Spleen (tissue), 11 donors: ENCODE measurements around the gene DUSP8. TPM values are rescaled to one million over a fixed set of nuclear protein-coding genes. Genes with fewer than 3 reads are reported as not detected.

Experiments used
- DNase-seq: peaks from one replicate; pipeline ENCODE4 v3.0.0-alpha.2; 2020
- H3K27ac ChIP-seq, 8 donors: fragments of 200-600 bp; sonication (generic) in 7 of 8; 1 replicate in 4 of 8; 2 replicates in 4 of 8; pipeline versions ENCODE4 v1.5.0 to v1.8.0; 2016 to 2021; ENCODE audit warnings: inconsistent platforms in 4 of 8, mild to moderate bottlenecking in 4 of 8, moderate library complexity in 1 of 8
- H3K27me3 ChIP-seq, 7 donors: fragments of 200-600 bp; sonication (generic) in 6 of 7; replicated peaks in 1 of 7; 1 replicate in 4 of 7; 2 replicates in 3 of 7; pipeline versions ENCODE4 v1.5.0 to v1.8.0; 2016 to 2021; ENCODE audit warnings: inconsistent platforms in 3 of 7, mild to moderate bottlenecking in 1 of 7
- H3K36me3 ChIP-seq, 6 donors: fragments of 200-600 bp; sonication (generic) in 5 of 6; 1 replicate in 4 of 6; 2 replicates in 2 of 6; pipeline versions ENCODE4 v1.5.0 to v1.8.0; 2016 to 2021; ENCODE audit warnings: inconsistent platforms in 2 of 6
- H3K4me1 ChIP-seq, 6 donors: fragments of 200-600 bp; sonication (generic) in 5 of 6; 1 replicate in 3 of 6; 2 replicates in 3 of 6; pipeline versions ENCODE4 v1.5.0 to v1.8.0; 2016 to 2021; ENCODE audit warnings: inconsistent platforms in 3 of 6
- H3K4me3 ChIP-seq, 8 donors: fragments of 200-600 bp; sonication (generic) in 7 of 8; 1 replicate in 4 of 8; 2 replicates in 4 of 8; pipeline versions ENCODE4 v1.5.0 to v1.8.0; 2016 to 2021; ENCODE audit warnings: inconsistent platforms in 4 of 8, mild to moderate bottlenecking in 4 of 8, moderate library complexity in 2 of 8
- H3K9me3 ChIP-seq, 8 donors: fragments of 200-600 bp; sonication (generic) in 7 of 8; 1 replicate in 4 of 8; 2 replicates in 4 of 8; pipeline versions ENCODE4 v1.5.0 to v1.8.0; 2016 to 2021; ENCODE audit warnings: inconsistent platforms in 4 of 8
- POLR2A ChIP-seq, 3 donors: fragments of 450-650 bp; IDR thresholded peaks; one replicate each; pipeline ENCODE4 v1.5.1; 2017; ENCODE audit warnings: antibody characterized with exemption in 3 of 3, mild to moderate bottlenecking in 1 of 3
- POLR2AphosphoS5 ChIP-seq, 3 donors: sonication (generic); formaldehyde crosslinking; IDR thresholded peaks; one replicate each; pipeline ENCODE4 v1.5.1; 2017; ENCODE audit warnings: antibody characterized with exemption in 3 of 3
- WGBS, 5 donors: extraction: QIAGEN DNeasy Blood & Tissue Kit in 3 of 5; methylation state at CpG; one replicate each; pipeline versions ENCODE4 v1.1.5 to v1.1.7; 2013 to 2018; 5-methylcytosine and 5-hydroxymethylcytosine counted together
- intact Hi-C: fragments of 100-400 bp; cut with DNase I; formaldehyde crosslinking; loops from one replicate; pipeline ENCODE4 v1.15.0; 2023; ENCODE audit warnings: low total_unique reads
- polyA plus RNA-seq, 3 donors: library from polyadenylated mRNA; stranded (reverse); fragments of 200-250 nt; gene quantifications; one replicate each; pipeline ENCODE4 v1.2.1, GENCODE V29; 2013
- total RNA-seq, 7 donors: library from RNA; depleted of rRNA in 3 of 7; stranded (reverse); fragments of >200 nt in 3 of 7; fragmentation: NEBNext Ultra II Directional in 4 of 7; extraction: Animal tissue kit (Norgen Biotek cat#: 25700) in 4 of 7; gene quantifications; one replicate each; pipeline versions ENCODE4 v1.1.0 to v1.2.1, GENCODE V29; 2016 to 2021
- TF ChIP-seq, protein P1 (sequence below), 11 experiments: fragments of 200-600 bp in 7 of 11; fragments of 450-650 bp in 4 of 11; sonication (generic) in 4 of 11; IDR thresholded peaks in 8 of 11; conservative IDR thresholded peaks in 3 of 11; 1 replicate in 7 of 11; 2 replicates in 4 of 11; pipeline versions ENCODE4 v1.4.0 to v1.8.0; 2016 to 2021; ENCODE audit warnings: antibody characterized with exemption in 11 of 11, inconsistent platforms in 4 of 11, mild to moderate bottlenecking in 1 of 11
- donor health status: healthy with polysubstance abuse.
- donor health status: DM: no; HTN: no; CAD: no; lungs with moderate emphysema.
- donor health status: DM: no; HTN: no; CAD: no.
- donor health status: Bipolar disorder and iron deficiency.
- donor health status: healthy.
- donor health status: DM: no; HTN: no; CAD: no.
- donor health status: DM: yes; HTN: yes; CAD: no.

The DUSP8 gene
- total and polyA plus RNA-seq, 10 donors = 0.38 to 18.4 (median 2.6) TPM

- no peak for TF ChIP-seq POLR2A (IDR thresholded peaks at IDR 0.05)
- TF ChIP-seq POLR2AphosphoS5 (IDR thresholded peaks at IDR 0.05) = no peak
- TF ChIP-seq, protein P1, sequence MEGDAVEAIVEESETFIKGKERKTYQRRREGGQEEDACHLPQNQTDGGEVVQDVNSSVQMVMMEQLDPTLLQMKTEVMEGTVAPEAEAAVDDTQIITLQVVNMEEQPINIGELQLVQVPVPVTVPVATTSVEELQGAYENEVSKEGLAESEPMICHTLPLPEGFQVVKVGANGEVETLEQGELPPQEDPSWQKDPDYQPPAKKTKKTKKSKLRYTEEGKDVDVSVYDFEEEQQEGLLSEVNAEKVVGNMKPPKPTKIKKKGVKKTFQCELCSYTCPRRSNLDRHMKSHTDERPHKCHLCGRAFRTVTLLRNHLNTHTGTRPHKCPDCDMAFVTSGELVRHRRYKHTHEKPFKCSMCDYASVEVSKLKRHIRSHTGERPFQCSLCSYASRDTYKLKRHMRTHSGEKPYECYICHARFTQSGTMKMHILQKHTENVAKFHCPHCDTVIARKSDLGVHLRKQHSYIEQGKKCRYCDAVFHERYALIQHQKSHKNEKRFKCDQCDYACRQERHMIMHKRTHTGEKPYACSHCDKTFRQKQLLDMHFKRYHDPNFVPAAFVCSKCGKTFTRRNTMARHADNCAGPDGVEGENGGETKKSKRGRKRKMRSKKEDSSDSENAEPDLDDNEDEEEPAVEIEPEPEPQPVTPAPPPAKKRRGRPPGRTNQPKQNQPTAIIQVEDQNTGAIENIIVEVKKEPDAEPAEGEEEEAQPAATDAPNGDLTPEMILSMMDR (IDR thresholded peaks at IDR 0.05 in 8 of 11, conservative IDR thresholded peaks at IDR 0.05 in 3 of 11) = no peak
- H3K4me3 ChIP-seq = peak overlapping the region in 6 of 8 donors; percentile 25 to 71 (median 35)
- H3K27me3 ChIP-seq = peaks cover 0 to 79% (median 36%) of the 10 kb centered on the region in 7 donors
- peaks cover 17 to 28% (median 25%) of the 10 kb centered on the region in 6 donors for H3K4me1 ChIP-seq
- no peak for DNase-seq
- intact Hi-C loops = no loop called here
- H3K9me3 ChIP-seq = no peaks in the 10 kb centered on the region
- no peaks in the 10 kb centered on the region for H3K36me3 ChIP-seq
- H3K27ac ChIP-seq = peak overlapping the region in 1 of 8 donors; percentile 18
- WGBS, 5 donors = 4 to 10% (median 9%) methylated on average over 13 to 33 of the region's 33 CpGs
Observed at GRCh38 chr11:1547467-1548098, 24.5 kb downstream of the DUSP8 start.

GRCh38 chr11:1546536-1547466, 25.3 kb downstream of the DUSP8 start:
- peak overlapping the region; percentile 25 to 71 (median 33) for H3K4me3 ChIP-seq

DNA sequence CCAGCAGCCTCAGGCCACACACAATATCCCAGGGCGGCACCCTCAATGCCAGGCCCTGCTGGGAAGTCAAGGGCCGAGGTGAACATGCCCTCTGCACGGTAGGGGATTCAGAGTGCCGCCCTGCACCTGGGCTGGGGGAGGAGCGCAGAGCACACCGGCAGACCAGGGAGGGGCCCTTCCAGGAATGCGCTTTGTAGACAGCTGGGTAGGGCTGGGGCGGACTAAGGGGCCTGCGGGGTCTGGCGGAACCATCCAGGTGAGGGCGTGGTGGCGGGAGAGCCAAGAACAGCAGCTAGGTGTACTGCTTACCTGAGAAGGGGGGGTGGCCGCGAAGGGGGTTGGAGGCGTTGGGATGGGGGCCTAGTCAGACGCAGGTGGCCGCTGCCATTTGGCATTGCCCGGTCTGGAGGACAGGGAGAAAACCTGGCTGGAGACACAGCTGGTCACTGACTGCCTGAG, 26.0 kb downstream of the DUSP8 start:
- DNase-seq = no peak
- H3K27ac ChIP-seq = no peak overlapping the region
- peak overlapping the region in 3 of 8 donors; percentile 29 to 71 (median 38) for H3K4me3 ChIP-seq
- no peaks in the 10 kb centered on the region for H3K9me3 ChIP-seq
- no peaks in the 10 kb centered on the region for H3K36me3 ChIP-seq
- H3K4me1 ChIP-seq = peaks cover 17 to 28% (median 25%) of the 10 kb centered on the region in 6 donors
- 17 to 24% (median 19%) methylated on average over 12 to 18 of the region's 18 CpGs for WGBS, 5 donors
- H3K27me3 ChIP-seq = peaks cover 0 to 81% (median 36%) of the 10 kb centered on the region in 7 donors
- intact Hi-C loops = no loop called here
- no peak for TF ChIP-seq POLR2AphosphoS5 (IDR thresholded peaks at IDR 0.05)
- TF ChIP-seq POLR2A (IDR thresholded peaks at IDR 0.05) = no peak
- TF ChIP-seq, protein P1 (IDR thresholded peaks at IDR 0.05 in 8 of 11, conservative IDR thresholded peaks at IDR 0.05 in 3 of 11) = no peak

More at GRCh38 chr11:1546536-1547466, 25.3 kb downstream of the DUSP8 start:
- H3K4me1 ChIP-seq = peaks cover 17 to 28% (median 25%) of the 10 kb centered on the region in 6 donors
- peak overlapping the region in 2 of 8 donors; percentile 14 to 18 for H3K27ac ChIP-seq
- H3K36me3 ChIP-seq = no peaks in the 10 kb centered on the region
- WGBS, 5 donors = 0 to 2% (median 1%) methylated on average over 6 to 106 of the region's 106 CpGs
- peaks cover 0 to 79% (median 36%) of the 10 kb centered on the region in 7 donors for H3K27me3 ChIP-seq
- intact Hi-C loops = no loop called here
- no peak for DNase-seq
- TF ChIP-seq, protein P1 (IDR thresholded peaks at IDR 0.05 in 8 of 11, conservative IDR thresholded peaks at IDR 0.05 in 3 of 11) = peak; percentile 5 to 78 (median 48)
- TF ChIP-seq POLR2AphosphoS5 (IDR thresholded peaks at IDR 0.05) = peak in 1 of 3 donors; percentile 19
- TF ChIP-seq POLR2A (IDR thresholded peaks at IDR 0.05) = no peak
- H3K9me3 ChIP-seq = no peaks in the 10 kb centered on the region
